CD4-positive, alpha-beta T cell treated with Interleukin-1 beta for 1 hour (primary cell): Measurements from ENCODE around the gene PRMT7.

ENCODE experiments used
- DNase-seq, 2 donors: peaks; one replicate each; pipeline ENCODE4 v3.0.0-alpha.2; 2020 to 2022

PRMT7 gene

DNA sequence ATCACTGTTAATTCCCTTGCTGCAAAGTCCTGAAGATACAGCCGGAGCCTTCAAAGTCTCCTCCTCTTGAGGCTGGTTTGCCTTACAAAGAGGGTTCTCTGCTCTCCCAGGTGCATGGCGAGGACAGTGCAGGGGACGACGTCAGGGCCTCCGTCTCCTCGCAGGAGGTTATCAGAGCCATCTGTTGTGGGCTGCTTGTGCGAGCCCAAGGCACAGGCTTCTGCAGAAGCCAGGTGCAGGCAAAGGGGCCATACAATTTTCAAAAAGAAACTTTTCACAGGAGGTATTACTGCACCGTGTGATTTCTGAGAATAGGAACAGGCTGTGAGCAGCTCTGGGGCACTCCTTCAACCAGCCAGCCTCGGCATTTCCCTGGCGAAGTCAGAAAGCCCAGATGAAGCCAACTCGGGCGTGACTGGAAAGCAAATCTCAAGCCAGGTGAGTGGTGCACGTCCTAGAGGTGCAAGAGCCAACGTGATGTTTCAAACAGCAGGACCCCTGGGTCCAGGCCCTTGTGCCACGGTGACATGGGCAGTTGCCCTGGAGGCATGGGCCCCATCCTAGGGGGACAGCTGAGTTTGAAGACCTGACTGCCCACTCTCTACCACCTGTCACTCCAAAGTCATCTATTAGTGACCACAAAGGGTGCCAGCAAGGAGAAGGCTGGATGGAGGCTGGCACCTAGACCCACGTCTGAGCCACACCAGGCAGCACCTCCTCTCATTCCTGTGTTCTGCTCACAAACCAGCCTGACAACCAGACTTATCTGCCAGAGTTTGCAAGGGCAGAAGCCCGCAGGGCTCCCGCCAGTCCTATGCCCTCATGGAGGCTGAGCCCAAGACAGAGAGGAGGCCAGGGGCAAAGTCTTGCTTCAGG, 68.9 kb downstream of the PRMT7 start:
- DNase-seq: no peak

DNA sequence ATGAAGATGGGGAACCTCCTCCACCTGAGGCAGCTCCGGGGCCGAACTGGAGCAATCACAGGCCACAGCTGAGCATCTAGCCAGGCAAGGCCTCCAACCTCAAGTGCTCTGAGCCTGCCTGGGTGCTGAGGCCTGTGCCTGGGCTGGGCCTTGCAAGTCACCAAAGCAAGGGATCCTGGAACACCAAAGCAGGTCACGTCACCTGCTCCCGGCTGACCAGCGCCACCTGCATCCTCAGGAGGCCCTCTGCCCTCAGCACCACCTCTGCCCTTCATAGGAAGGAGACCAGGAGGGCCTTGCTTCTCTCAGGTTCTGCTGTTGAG, 69.5 kb downstream of the PRMT7 start:
- DNase-seq: no peak

GRCh38 chr16:68380676-68381362, 70.0 kb downstream of the PRMT7 start:
- no peak for DNase-seq

DNA sequence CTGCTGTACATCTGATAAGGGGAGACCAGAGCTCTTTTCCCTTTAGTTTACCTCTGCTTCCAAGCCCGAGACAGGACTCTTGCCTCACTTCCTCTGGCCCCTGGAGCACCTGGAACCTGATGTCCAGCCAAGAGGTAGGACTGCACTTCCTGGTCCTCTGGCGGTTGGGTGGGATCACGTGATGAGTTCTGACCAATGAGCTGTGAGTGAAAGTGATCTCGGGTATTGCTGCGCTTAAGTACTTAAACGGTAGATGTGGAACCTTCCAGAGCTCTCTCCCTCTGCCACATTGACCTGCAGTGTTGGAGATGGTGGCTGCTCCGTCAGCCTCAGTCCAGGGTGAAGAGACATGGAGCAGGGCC, 70.5 kb downstream of the PRMT7 start:
- DNase-seq: no peak

GRCh38 chr16:68382296-68382718, 71.5 kb downstream of the PRMT7 start:
- DNase-seq: peak in 1 of 2 donors; percentile 25

GRCh38 chr16:68383858-68384257, 73.0 kb downstream of the PRMT7 start:
- no peak for DNase-seq

DNA sequence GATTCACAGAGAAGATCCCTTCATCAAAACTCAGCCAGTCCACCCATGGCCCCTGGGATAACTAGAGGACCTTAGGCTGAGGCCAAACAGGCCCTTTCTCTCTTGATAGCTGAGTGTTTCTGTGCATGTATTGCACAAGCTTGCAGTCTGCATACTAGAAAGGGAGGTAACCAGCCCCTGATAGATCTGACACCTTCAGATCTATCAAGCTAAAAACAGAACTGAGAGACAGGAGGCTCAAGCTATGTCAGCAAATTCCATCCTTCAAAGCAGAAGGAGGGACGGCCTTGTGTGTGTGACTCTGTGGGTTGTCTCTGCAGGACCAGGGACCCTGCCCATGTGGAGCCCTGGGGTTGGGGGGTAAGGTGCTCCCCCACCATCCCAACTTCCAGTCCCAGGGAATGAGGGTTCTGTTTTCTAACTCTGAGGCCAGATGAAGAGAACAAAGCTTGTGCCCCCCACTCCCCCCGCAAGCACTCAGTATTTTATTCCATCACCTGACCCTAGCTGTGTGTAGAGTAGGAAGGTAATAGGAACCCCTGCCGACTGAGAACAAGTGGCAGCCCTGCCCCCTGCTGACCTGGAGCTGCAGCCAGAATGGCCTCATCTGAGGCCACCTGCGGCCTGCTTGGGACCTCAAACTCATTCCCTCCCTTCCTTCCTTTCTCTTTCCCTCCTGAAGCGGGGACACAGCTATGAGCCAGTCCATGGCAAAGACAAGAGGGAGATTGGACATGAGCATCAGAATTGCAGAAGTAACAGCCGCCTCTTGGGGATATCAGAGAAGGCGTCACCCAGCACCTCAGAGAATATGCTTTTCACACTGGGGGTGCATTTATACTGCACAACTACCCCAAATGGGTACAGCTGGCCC, 73.7 kb downstream of the PRMT7 start:
- no peak for DNase-seq

DNA sequence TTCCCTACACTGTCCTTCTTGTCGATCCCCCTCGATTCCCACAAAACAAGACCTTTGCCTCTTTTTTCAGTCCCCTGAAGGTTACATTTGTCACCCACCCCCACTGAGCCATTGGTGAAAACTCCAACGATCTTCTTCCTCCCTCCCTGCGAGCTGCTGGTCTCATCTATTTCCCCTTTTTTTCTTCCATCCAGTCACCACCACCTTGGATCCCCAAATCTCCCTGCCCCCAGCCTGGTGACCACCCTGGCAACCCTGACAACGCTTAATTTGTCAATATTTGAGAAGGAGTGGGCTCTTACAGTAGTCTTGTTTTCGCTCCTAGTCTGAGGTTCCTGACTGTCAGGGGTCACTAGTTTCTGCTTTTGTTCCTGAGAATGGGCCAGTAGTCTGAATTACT, 74.6 kb downstream of the PRMT7 start:
- no peak for DNase-seq

DNA sequence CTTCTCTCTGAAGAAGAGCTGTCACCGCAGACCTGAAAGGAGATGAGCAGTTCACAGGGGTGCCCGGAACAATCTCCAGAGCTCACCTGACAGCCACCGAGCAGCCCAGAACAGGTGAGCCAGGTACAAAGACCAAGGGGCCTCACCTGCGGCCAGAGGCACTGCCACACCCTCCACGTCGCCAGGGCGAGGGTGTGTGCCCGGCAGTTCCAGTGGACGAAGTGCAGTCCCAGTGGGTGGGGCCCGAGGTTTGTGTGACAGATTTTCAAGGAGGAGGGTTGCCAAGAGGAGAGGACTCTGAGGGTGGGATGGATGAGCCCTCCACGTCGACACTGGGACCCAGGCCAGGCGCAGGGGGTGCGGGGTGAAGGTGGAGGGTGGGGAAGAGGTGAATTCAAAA, 75.8 kb downstream of the PRMT7 start:
- DNase-seq: no peak

DNA sequence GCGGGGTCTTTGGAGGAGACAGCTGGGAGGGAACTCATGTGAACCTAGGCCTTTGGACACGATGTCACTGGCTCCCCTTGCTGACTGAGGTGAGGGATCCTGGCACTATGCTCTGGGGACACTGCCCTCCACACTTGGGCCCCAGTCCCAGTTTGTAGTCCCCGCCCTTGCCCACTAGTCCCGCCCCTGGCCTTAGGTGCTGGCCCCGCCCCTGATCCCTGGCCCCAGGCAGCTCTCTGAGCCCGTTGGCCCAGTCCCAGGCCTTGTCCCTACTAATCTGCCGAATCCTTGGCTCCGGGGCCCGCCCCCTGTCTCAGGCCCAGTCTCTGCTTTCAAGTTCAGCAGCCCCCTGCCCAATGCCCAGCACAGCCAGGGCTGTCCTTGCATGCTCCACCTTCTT, 76.5 kb downstream of the PRMT7 start:
- no peak for DNase-seq

GRCh38 chr16:68388124-68388523, 77.3 kb downstream of the PRMT7 start:
- DNase-seq: no peak

DNA sequence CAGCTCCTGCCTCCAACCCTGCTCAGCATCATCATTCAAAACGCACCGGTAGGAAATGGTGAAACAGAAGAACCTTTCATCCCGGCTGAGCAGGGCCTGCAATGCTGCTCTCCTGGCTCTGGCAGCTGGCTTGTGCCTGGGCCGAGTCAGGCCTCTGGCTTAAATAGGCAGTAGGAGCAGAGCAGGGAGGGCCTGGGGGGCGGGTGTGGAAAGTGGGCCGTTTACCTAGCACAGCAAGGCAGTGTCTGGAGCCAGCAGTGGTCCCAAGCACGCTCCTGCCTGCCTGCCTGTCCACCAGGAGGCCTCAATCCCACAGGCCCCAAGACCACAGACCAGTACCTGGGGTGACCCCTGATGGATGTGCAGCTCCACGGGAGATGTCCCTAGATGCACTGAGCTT, 78.2 kb downstream of the PRMT7 start:
- DNase-seq: no peak

GRCh38 chr16:68389750-68390371, 79.0 kb downstream of the PRMT7 start:
- no peak for DNase-seq

- no peak for DNase-seq
Measured at GRCh38 chr16:68393333-68393732, 82.5 kb downstream of the PRMT7 start.

GRCh38 chr16:68395167-68395786, 84.5 kb downstream of the PRMT7 start:
- no peak for DNase-seq

DNA sequence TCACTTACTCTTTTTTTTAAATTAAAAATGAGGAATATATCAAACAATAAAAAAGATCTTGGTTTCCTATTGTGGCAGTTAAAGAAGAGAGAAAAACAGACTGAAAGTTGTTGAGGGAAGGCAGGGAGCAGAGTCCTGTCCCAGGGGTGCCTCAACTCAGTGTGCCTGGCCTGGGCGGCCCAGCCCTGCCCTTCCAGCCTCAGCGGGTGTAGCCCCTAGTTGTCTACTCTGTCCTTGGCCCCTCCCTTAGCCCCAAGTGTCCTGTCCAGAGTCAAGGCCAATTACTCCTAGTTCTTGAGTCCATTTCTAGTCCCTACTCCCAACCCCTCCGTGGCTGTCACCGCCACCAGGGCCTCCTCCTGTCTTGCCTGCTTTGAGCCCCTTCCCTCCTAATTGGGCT, 85.0 kb downstream of the PRMT7 start:
- DNase-seq: no peak

DNA sequence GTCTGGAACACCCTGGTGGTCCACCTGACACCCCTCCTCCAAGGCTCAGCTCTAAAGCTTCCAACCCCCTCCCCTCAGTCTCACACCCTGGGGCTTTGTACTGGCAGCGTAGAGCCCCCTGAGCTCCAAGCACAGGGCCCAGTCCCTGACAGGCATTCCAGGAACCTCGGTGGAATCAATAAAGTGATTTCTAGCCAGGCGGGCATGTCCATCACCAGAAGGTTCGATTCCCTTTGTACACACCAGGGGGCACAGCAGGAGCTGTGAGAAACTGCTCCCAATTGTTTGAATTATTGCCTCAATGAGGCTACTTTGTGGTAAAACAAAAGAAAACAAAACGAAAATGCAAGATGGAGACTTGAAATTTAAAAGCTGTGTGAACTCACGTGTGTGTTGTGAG, 85.7 kb downstream of the PRMT7 start:
- DNase-seq: peak; percentile 49 to 74

- no peak for DNase-seq
Measured at GRCh38 chr16:68397710-68398201, 86.9 kb downstream of the PRMT7 start.

DNA sequence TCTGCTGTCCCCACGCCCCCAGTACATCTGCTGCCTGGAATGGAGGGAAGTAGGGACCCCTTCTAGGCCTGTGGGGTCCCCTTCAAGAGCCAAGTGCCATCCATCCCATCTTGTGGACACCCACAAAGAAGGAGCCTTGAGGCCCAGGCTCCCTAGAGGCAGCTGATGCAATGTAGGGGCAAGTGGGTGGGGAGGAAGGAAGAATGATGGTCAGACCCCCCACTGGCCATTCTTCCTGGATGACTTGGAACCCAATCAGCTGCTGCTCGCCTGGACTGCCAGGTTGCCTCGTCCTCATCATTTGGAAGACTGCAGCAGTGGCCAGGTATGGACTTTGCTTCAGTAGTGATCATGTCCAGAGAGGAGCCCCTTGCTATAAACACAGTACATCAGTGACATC, 88.6 kb downstream of the PRMT7 start:
- no peak for DNase-seq

- no peak for DNase-seq
Measured at GRCh38 chr16:68400083-68400923, 89.5 kb downstream of the PRMT7 start.

- no peak for DNase-seq
Measured at GRCh38 chr16:68400924-68401460, 90.2 kb downstream of the PRMT7 start.
